ENCODE results near the gene CUL7.

- no peak for TF ChIP-seq CTCF (IDR thresholded peaks at IDR 0.05)
- no peak for TF ChIP-seq POLR2A (IDR thresholded peaks at IDR 0.05)
Observed at GRCh38 chr6:43016943-43017334, 36.7 kb downstream of the CUL7 start.

All from body of pancreas (tissue), 4 donors.